Measurements from ENCODE around the gene MSANTD2.

Gene MSANTD2

GRCh38 chr11:124732230-124732629 is 68.0 kb downstream of the MSANTD2 start:
- no peak for DNase-seq (ENCODE audit: low spot score)

- no peak for DNase-seq (ENCODE audit: low spot score)
These were observed 70.6 kb downstream of the MSANTD2 start for GRCh38 chr11:124729571-124729970.

GRCh38 chr11:124728134-124728533 is 72.1 kb downstream of the MSANTD2 start:
- no peak for DNase-seq (ENCODE audit: low spot score)

- no peak for DNase-seq (ENCODE audit: low spot score)
These were observed 72.7 kb downstream of the MSANTD2 start for GRCh38 chr11:124727474-124727873.

- peak; percentile 47 for DNase-seq (ENCODE audit: low spot score)
These were observed 74.5 kb downstream of the MSANTD2 start for GRCh38 chr11:124725719-124726105.

- peak; percentile 59 for DNase-seq (ENCODE audit: low spot score)
These were observed 75.1 kb downstream of the MSANTD2 start for GRCh38 chr11:124724979-124725718.

GRCh38 chr11:124722176-124722575 is 78.0 kb downstream of the MSANTD2 start:
- DNase-seq (ENCODE audit: low spot score) = no peak

- DNase-seq (ENCODE audit: low spot score) = no peak
These were observed 80.7 kb downstream of the MSANTD2 start for GRCh38 chr11:124719534-124719933.

- DNase-seq (ENCODE audit: low spot score) = no peak
These were observed 81.4 kb downstream of the MSANTD2 start for GRCh38 chr11:124718801-124719200.

GRCh38 chr11:124717786-124718651 is 82.2 kb downstream of the MSANTD2 start:
- DNase-seq (ENCODE audit: low spot score) = peak; percentile 48

GRCh38 chr11:124717421-124717785 is 82.8 kb downstream of the MSANTD2 start:
- peak; percentile 3 for DNase-seq (ENCODE audit: low spot score)

GRCh38 chr11:124716591-124716990 is 83.6 kb downstream of the MSANTD2 start:
- DNase-seq (ENCODE audit: low spot score) = peak; percentile 27

Measured in kidney tubule cell (primary cell).